H1 (cell line): ENCODE measurements around the gene MYO9A.

Experiments
- BRCA1 ChIP-seq: IDR thresholded peaks from 2 replicates; pipeline ENCODE4 v1.6.1; 2012; ENCODE audit warnings: low read depth, low read length, improper control_type of control experiment
- CTCF ChIP-seq, 3 experiments: IDR thresholded peaks; 1 replicate in 2 of 3; 2 replicates in 1 of 3; pipeline versions ENCODE4 v1.5.1 to v1.6.1; 2011; ENCODE audit warnings: low read length in 3 of 3, mild to moderate bottlenecking in 3 of 3, inconsistent platforms in 2 of 3, low read depth in 1 of 3, moderate library complexity in 1 of 3; ENCODE audit not compliant: insufficient read depth in 1 of 3; ENCODE audit errors: control extremely low read depth in 1 of 3
- EZH2 ChIP-seq: fragments of 200-600 bp; sonication (generic); IDR thresholded peaks from 2 replicates; pipeline ENCODE4 v1.7.1; 2012; ENCODE audit warnings: low read depth, mild to moderate bottlenecking, moderate library complexity, low read length, inconsistent platforms; ENCODE audit not compliant: severe bottlenecking
- HDAC6 ChIP-seq: IDR thresholded peaks from one replicate; pipeline ENCODE4 v1.7.1; 2012; ENCODE audit warnings: low read depth, mild to moderate bottlenecking, inconsistent platforms, low read length, moderate library complexity
- JUND ChIP-seq: IDR thresholded peaks from 2 replicates; pipeline ENCODE4 v1.6.1; 2011; ENCODE audit warnings: mild to moderate bottlenecking, improper control_type of control experiment, low read length
- MAFK ChIP-seq: IDR thresholded peaks from 2 replicates; pipeline ENCODE4 v1.6.1; 2012; ENCODE audit warnings: low read depth, mild to moderate bottlenecking, improper control_type of control experiment, low read length
- MAX ChIP-seq: IDR thresholded peaks from 2 replicates; pipeline ENCODE4 v1.6.1; 2012; ENCODE audit warnings: inconsistent platforms
- POLR2A ChIP-seq, 2 experiments: IDR thresholded peaks; 1 replicate in 1 of 2; 2 replicates in 1 of 2; pipeline ENCODE4 v1.6.1; 2011; ENCODE audit warnings: low read depth in 2 of 2, low read length in 2 of 2, mild to moderate bottlenecking in 2 of 2; ENCODE audit errors: control extremely low read depth in 1 of 2
- POLR2AphosphoS5 ChIP-seq: IDR thresholded peaks from 2 replicates; pipeline ENCODE4 v1.6.1; 2011; ENCODE audit warnings: low read depth, low read length
- SP1 ChIP-seq: IDR thresholded peaks from 2 replicates; pipeline ENCODE4 v1.6.1; 2011; ENCODE audit warnings: low read depth, low read length
- USF2 ChIP-seq: IDR thresholded peaks from 2 replicates; pipeline ENCODE4 v1.6.1; 2011; ENCODE audit warnings: low read length, improper control_type of control experiment

GRCh38 chr15:72096796-72097195, 21.2 kb downstream of the MYO9A start:
- TF ChIP-seq POLR2A (IDR thresholded peaks at IDR 0.05; ENCODE audit: control extremely low read depth in 1 of 2, low read depth in 2 of 2, low read length in 2 of 2) (no peak), BRCA1 (no peak), SP1 (no peak), EZH2 (no peak), MAFK (no peak), JUND (no peak), USF2 (no peak), MAX (no peak), CTCF (IDR thresholded peaks at IDR 0.05; ENCODE audit: control extremely low read depth in 1 of 3, insufficient read depth in 1 of 3, low read depth in 1 of 3, low read length in 3 of 3) (no peak), POLR2AphosphoS5 (no peak), HDAC6 (no peak)
